ENCODE measurements around the gene CRELD2. TPM values are rescaled to one million over a fixed set of nuclear protein-coding genes. Genes with fewer than 3 reads are reported as not detected.

CRELD2 gene
- total RNA-seq, 4 donors from 2014 or later: 50.3 to 244 (median 154) TPM

DNA sequence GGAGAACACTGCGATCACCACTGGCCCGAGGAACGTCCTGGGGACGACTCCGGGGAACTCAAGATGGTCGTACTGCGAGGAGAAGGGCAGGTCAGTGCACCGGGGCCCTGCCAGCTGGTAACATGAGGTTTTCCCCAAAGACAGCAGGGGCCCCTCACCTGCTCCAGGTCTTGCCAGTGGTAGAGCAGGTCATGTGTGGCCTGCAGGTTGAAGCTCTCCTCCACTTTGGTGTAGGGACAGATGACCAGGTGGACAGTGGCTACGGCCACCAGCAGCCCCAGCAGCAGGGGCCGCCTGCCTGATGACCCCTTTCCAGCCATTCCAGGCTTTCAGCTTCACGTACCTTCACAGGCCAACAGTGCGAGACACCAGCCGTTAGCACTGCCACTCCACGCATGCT, 5.0 kb upstream of the CRELD2 start:
- intact Hi-C loops (cut with DNase I): loop anchor here (10.0 kb wide), 1 partner anchor 59 kb away; the partner anchor contains the start of gene ZBED4

DNA sequence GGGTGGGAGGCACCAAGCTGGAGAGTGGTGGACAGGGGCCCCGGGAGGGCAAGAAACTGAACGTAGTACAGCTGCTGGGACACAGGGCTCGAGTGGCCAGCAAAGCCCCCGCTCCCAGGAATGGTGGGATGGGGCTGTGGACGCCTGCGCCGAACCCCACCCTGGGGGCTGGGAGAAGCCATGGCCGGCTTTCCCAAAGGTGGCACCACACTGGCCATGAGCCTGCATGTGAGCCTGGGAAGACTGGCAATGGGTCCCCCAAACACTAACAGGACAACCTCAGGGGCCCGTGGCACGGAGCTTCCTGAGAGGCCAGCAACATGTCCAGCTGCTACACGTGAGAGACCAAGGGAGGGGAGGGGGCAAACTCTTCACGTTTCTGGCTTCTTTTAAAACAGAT, 4.2 kb upstream of the CRELD2 start:
- Histone ChIP-seq H3K36me3 (peaks cover 19 to 20% of the 10 kb centered on the region in 2 donors), H3K9me3 (no peaks in the 10 kb centered on the region), H3K27ac (peak overlapping the region in 1 of 3 donors; percentile 3), H3K4me1 (peaks cover 13 to 16% of the 10 kb centered on the region in 2 donors), H3K4me3 (replicated peaks in 1 of 3) (no peak overlapping the region), H3K27me3 (no peaks in the 10 kb centered on the region)
- no peak for TF ChIP-seq POLR2A (IDR thresholded peaks at IDR 0.05)
- TF ChIP-seq, protein P1, sequence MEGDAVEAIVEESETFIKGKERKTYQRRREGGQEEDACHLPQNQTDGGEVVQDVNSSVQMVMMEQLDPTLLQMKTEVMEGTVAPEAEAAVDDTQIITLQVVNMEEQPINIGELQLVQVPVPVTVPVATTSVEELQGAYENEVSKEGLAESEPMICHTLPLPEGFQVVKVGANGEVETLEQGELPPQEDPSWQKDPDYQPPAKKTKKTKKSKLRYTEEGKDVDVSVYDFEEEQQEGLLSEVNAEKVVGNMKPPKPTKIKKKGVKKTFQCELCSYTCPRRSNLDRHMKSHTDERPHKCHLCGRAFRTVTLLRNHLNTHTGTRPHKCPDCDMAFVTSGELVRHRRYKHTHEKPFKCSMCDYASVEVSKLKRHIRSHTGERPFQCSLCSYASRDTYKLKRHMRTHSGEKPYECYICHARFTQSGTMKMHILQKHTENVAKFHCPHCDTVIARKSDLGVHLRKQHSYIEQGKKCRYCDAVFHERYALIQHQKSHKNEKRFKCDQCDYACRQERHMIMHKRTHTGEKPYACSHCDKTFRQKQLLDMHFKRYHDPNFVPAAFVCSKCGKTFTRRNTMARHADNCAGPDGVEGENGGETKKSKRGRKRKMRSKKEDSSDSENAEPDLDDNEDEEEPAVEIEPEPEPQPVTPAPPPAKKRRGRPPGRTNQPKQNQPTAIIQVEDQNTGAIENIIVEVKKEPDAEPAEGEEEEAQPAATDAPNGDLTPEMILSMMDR (IDR thresholded peaks at IDR 0.05): no peak
- intact Hi-C loops (cut with DNase I): loop anchor here (10.0 kb wide), 1 partner anchor 59 kb away; the partner anchor contains the start of gene ZBED4
- DNase-seq: no peak
- 85 to 88% methylated on average over 10 to 12 of the region's 12 CpGs for WGBS, 2 donors

More for the DNA sequence above, 5.0 kb upstream of the CRELD2 start:
- Histone ChIP-seq H3K4me1 (peaks cover 9 to 12% of the 10 kb centered on the region in 2 donors), H3K4me3 (replicated peaks in 1 of 3) (no peak overlapping the region), H3K9me3 (no peaks in the 10 kb centered on the region), H3K36me3 (peaks cover 24 to 25% of the 10 kb centered on the region in 2 donors), H3K27ac (no peak overlapping the region), H3K27me3 (no peaks in the 10 kb centered on the region)
- TF ChIP-seq, protein P1 (IDR thresholded peaks at IDR 0.05): no peak
- TF ChIP-seq POLR2A (IDR thresholded peaks at IDR 0.05): no peak
- no peak for DNase-seq
- WGBS, 2 donors: 93 to 95% methylated on average over 14 of the region's 14 CpGs

DNA sequence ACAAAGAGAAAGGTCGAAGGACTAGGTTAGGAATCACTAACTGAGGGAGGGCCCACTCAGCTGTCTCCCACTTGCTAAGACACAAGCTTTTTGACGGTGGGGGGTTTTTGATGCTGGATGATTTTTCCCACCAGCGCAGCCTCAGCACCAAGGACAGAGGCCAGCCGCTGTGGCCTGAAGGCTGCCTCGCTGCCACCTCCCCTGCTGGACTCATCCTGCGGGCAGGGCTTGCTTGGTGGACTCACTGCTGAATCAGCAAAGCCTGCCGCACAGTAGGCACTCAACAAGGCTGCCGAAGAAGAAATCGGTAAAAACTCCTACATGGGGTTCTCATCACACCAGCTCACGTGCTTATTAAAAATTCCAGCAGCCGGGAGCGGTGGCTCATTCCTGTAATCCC, 2.8 kb upstream of the CRELD2 start:
- intact Hi-C loops (cut with DNase I): loop anchor here (10.0 kb wide), 1 partner anchor 61 kb away; the partner anchor contains the start of gene ZBED4
- no peaks in the 10 kb centered on the region for H3K27me3 ChIP-seq
- H3K36me3 ChIP-seq: peaks cover 19% of the 10 kb centered on the region in 2 donors
- no peak overlapping the region for H3K4me3 ChIP-seq (replicated peaks in 1 of 3)
- H3K27ac ChIP-seq: no peak overlapping the region
- WGBS, 2 donors: 90 to 95% methylated on average over 12 of the region's 12 CpGs
- H3K4me1 ChIP-seq: peaks cover 16 to 20% of the 10 kb centered on the region in 2 donors
- no peaks in the 10 kb centered on the region for H3K9me3 ChIP-seq
- TF ChIP-seq, protein P1 (IDR thresholded peaks at IDR 0.05): no peak
- TF ChIP-seq POLR2A (IDR thresholded peaks at IDR 0.05): no peak
- no peak for DNase-seq

DNA sequence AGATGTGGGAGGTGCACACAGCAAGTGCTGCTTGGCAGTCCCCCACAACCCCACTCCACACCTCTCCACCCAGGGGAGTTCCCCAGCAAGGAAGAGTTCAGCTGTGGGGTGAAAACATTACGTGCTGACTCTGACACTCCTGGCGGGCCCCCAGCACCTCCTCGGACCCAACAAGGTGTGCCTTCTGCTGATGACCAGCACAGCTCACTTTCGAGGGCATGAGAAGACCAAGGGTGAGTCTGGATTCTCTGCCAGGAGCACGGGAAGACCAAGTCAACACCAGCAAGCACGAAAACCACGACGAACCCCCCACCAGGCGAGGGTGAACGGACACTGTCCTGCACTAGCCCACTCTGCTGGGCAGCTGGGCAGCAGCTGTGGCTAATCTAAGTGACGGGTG, 1.6 kb upstream of the CRELD2 start:
- Histone ChIP-seq H3K4me1 (peaks cover 16 to 20% of the 10 kb centered on the region in 2 donors), H3K27ac (no peak overlapping the region), H3K9me3 (no peaks in the 10 kb centered on the region), H3K36me3 (peaks cover 19 to 25% of the 10 kb centered on the region in 2 donors), H3K4me3 (replicated peaks in 1 of 3) (no peak overlapping the region), H3K27me3 (no peaks in the 10 kb centered on the region)
- TF ChIP-seq, protein P1 (IDR thresholded peaks at IDR 0.05): no peak
- no peak for TF ChIP-seq POLR2A (IDR thresholded peaks at IDR 0.05)
- DNase-seq: no peak
- WGBS, 2 donors: 88 to 97% methylated on average over 10 to 11 of the region's 11 CpGs
- intact Hi-C loops (cut with DNase I): loop anchor here (10.0 kb wide), 1 partner anchor 62 kb away; the partner anchor contains the start of gene ZBED4

Data from thyroid gland (tissue), 4 donors.